Bone marrow (tissue), 2 donors: Measurements from ENCODE around the gene RCCD1.
A peak's percentile ranks its signal among the peaks of the same experiment; 100 is the strongest.
"Not testable (repeated sequence)": the region's sequence is repeated elsewhere in the genome, so short reads cannot be mapped to it uniquely, and the experiment has no call there.

Source experiments
- DNase-seq, 2 donors: peaks; one replicate each; lab custom pipeline; 2025; lab: John Stamatoyannopoulos, UW

Gene RCCD1

GRCh38 chr15:90918034-90918788, 36.5 kb upstream of the RCCD1 start:
- DNase-seq = no peak

GRCh38 chr15:90918835-90919234, 35.8 kb upstream of the RCCD1 start:
- DNase-seq = no peak

- no peak for DNase-seq
Measured at GRCh38 chr15:90921887-90922286, 32.8 kb upstream of the RCCD1 start.

GRCh38 chr15:90922712-90923322, 31.9 kb upstream of the RCCD1 start:
- not testable (repeated sequence) for DNase-seq

- no peak for DNase-seq
Measured at GRCh38 chr15:90924375-90924774, 30.3 kb upstream of the RCCD1 start.

GRCh38 chr15:90926766-90927165, 27.9 kb upstream of the RCCD1 start:
- not testable (repeated sequence) for DNase-seq

- DNase-seq = not testable (repeated sequence)
Measured at GRCh38 chr15:90928106-90928505, 26.6 kb upstream of the RCCD1 start.

- DNase-seq = no peak
Measured at GRCh38 chr15:90929246-90930019, 25.3 kb upstream of the RCCD1 start.

- DNase-seq = no peak
Measured at GRCh38 chr15:90930861-90931574, 23.7 kb upstream of the RCCD1 start.

- DNase-seq = no peak
Measured at GRCh38 chr15:90931575-90931827, 23.2 kb upstream of the RCCD1 start.

- DNase-seq = peak; percentile 70 to 76
Measured at GRCh38 chr15:90931828-90932659, 22.6 kb upstream of the RCCD1 start, which contains the start of gene HDDC3. Gene HDDC3 (minus strand): TSS chr15:90932549. CDS start chr15:90932540, 9 bp downstream.

- DNase-seq = no peak
Measured at GRCh38 chr15:90932660-90932991, 22.1 kb upstream of the RCCD1 start.

- DNase-seq = no peak
Measured at GRCh38 chr15:90933301-90933700, 21.4 kb upstream of the RCCD1 start.

- peak; percentile 39 to 72 for DNase-seq
Measured at GRCh38 chr15:90934256-90934948, 20.3 kb upstream of the RCCD1 start.

GRCh38 chr15:90934949-90935751, 19.5 kb upstream of the RCCD1 start, which contains the start of gene UNC45A:
Gene UNC45A (plus strand): TSS chr15:90935285. CDS start chr15:90935325, 40 bp downstream.
- DNase-seq = peak; percentile 75 to 79

GRCh38 chr15:90936823-90937222, 17.9 kb upstream of the RCCD1 start:
- DNase-seq = no peak

- DNase-seq = no peak
Measured at GRCh38 chr15:90938261-90938660, 16.4 kb upstream of the RCCD1 start.

GRCh38 chr15:90939756-90940155, 14.9 kb upstream of the RCCD1 start:
- no peak for DNase-seq

GRCh38 chr15:90941038-90941437, 13.6 kb upstream of the RCCD1 start:
- DNase-seq = no peak
